Stomach (tissue), 4 donors: ENCODE measurements around the gene CYP4F3.

Source experiments
- POLR2A ChIP-seq, 4 donors: fragments of 450-650 bp; IDR thresholded peaks; one replicate each; pipeline ENCODE4 v1.6.1; 2016; ENCODE audit warnings: antibody characterized with exemption in 4 of 4, control low read depth in 2 of 4, mild to moderate bottlenecking in 1 of 4, moderate library complexity in 1 of 4
- POLR2AphosphoS5 ChIP-seq, 3 donors: sonication (generic); formaldehyde crosslinking; IDR thresholded peaks; one replicate each; pipeline ENCODE4 v1.6.1; 2016; ENCODE audit warnings: antibody characterized with exemption in 3 of 3

DNA sequence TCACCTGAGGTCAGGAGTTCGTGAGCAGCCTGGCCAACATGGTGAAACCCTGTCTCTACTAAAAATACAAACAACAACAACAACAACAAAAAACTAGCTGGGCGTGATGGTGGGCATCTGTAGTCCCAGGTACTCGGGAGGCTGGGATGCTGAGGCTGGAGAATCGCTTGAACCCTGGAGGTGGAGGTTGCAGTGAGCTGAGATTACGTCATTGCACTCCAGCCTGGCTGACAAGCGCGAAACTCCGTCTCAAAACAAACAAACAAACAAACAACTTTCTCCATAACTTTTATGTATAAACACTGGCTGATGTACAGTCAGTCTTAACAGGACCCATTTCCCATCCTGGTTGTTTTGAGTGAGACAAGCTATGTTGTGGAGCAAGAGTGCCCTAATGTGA, 31.4 kb upstream of the CYP4F3 start:
- TF ChIP-seq POLR2A (IDR thresholded peaks at IDR 0.05) = no peak
- no peak for TF ChIP-seq POLR2AphosphoS5 (IDR thresholded peaks at IDR 0.05)
